Upper lobe of right lung (tissue), 1 donor: ENCODE results near the gene TMEM229A. TPM values are rescaled to one million over a fixed set of nuclear protein-coding genes. Genes with fewer than 3 reads are reported as not detected.
"Not testable (repeated sequence)": the region's sequence is repeated elsewhere in the genome, so short reads cannot be mapped to it uniquely, and the experiment has no call there.

Experiments used
- ATAC-seq: fragments of 200-7000 bp; cut with Tn5 transposase; one replicate; pipeline ENCODE4 v1.9.1; 2020; ENCODE audit warnings: mild to moderate bottlenecking, moderate library complexity
- DNase-seq: peaks from one replicate; pipeline ENCODE4 v3.0.0-alpha.2; 2020
- H3K27ac ChIP-seq: fragments of 200-600 bp; one replicate; pipeline ENCODE4 v1.8.0; 2022
- H3K27me3 ChIP-seq: fragments of 200-600 bp; one replicate; pipeline ENCODE4 v1.8.0; 2022; ENCODE audit warnings: mild to moderate bottlenecking
- H3K36me3 ChIP-seq: fragments of 200-600 bp; one replicate; pipeline ENCODE4 v1.8.0; 2022
- H3K4me1 ChIP-seq: fragments of 200-600 bp; one replicate; pipeline ENCODE4 v1.8.0; 2022
- H3K4me3 ChIP-seq: fragments of 200-600 bp; one replicate; pipeline ENCODE4 v1.8.0; 2022; ENCODE audit warnings: mild to moderate bottlenecking
- H3K9me3 ChIP-seq: fragments of 200-600 bp; one replicate; pipeline ENCODE4 v1.8.0; 2022
- CTCF ChIP-seq: fragments of 200-600 bp; IDR thresholded peaks from one replicate; pipeline ENCODE4 v1.8.0; 2022; ENCODE audit warnings: antibody characterized with exemption
- intact Hi-C: fragments of 100-400 bp; cut with DNase I; formaldehyde crosslinking; loops from one replicate; pipeline ENCODE4 v1.11.0; 2022
- long read RNA-seq: library from polyadenylated mRNA; unstranded; transcript quantifications from one replicate; pipeline ENCODE4 v2.0.0, GENCODE V29; 2021
- total RNA-seq: library from RNA; stranded (reverse); fragmentation: NEBNext Ultra II Directional; extraction: Animal tissue kit (Norgen Biotek cat#: 25700); gene quantifications from one replicate; pipeline ENCODE4 v1.2.1, GENCODE V29; 2021
- donor health status: DM: no; HTN: yes; CAD: no; lungs with severe emphysema.

Gene TMEM229A
- not detected for total RNA-seq
- long read RNA-seq, result 0 reads

- peaks cover 9% of the 10 kb centered on the region for H3K4me1 ChIP-seq
- TF ChIP-seq CTCF, result no peak
- H3K9me3 ChIP-seq, result no peaks in the 10 kb centered on the region
- H3K36me3 ChIP-seq, result no peaks in the 10 kb centered on the region
- intact Hi-C loops, result no loop called here
- peak; percentile 68 for DNase-seq
- ATAC-seq, result peak; percentile 77
- peaks cover 34% of the 10 kb centered on the region for H3K27me3 ChIP-seq
- peak within 1 kb of the TSS; percentile 43 for H3K4me3 ChIP-seq
- no peak within 1 kb of the TSS for H3K27ac ChIP-seq
Measured at GRCh38 chr7:124032369-124033094, at the start of gene TMEM229A. Gene TMEM229A (minus strand): TSS chr7:124033067. CDS start chr7:124033003, 64 bp downstream.

GRCh38 chr7:124082234-124082633, 49.4 kb upstream of the TMEM229A start:
- H3K9me3 ChIP-seq, H3K27ac ChIP-seq, H3K4me3 ChIP-seq, H3K36me3 ChIP-seq, H3K27me3 ChIP-seq, H3K4me1 ChIP-seq, DNase-seq, ATAC-seq, intact Hi-C loops: not testable (repeated sequence)

- Histone ChIP-seq H3K9me3 (no peaks in the 10 kb centered on the region), H3K4me3 (no peak overlapping the region), H3K27me3 (no peaks in the 10 kb centered on the region), H3K27ac (no peak overlapping the region), H3K4me1 (no peaks in the 10 kb centered on the region), H3K36me3 (no peaks in the 10 kb centered on the region)
- ATAC-seq (no peak), DNase-seq (no peak)
- no peak for TF ChIP-seq CTCF
- intact Hi-C loops, result no loop called here
Measured at GRCh38 chr7:124077546-124077945, 44.7 kb upstream of the TMEM229A start.

- intact Hi-C loops, result no loop called here
- TF ChIP-seq CTCF, result no peak
- Histone ChIP-seq H3K4me3 (no peak overlapping the region), H3K36me3 (no peaks in the 10 kb centered on the region), H3K27ac (no peak overlapping the region), H3K4me1 (no peaks in the 10 kb centered on the region), H3K27me3 (no peaks in the 10 kb centered on the region), H3K9me3 (no peaks in the 10 kb centered on the region)
- ATAC-seq, result no peak
- no peak for DNase-seq
Measured at GRCh38 chr7:124076841-124077240, 44.0 kb upstream of the TMEM229A start.

- no peaks in the 10 kb centered on the region for H3K36me3 ChIP-seq
- H3K4me3 ChIP-seq, result no peak overlapping the region
- H3K9me3 ChIP-seq, result no peaks in the 10 kb centered on the region
- DNase-seq, result no peak
- no peak for TF ChIP-seq CTCF
- H3K27me3 ChIP-seq, result no peaks in the 10 kb centered on the region
- ATAC-seq, result no peak
- no peaks in the 10 kb centered on the region for H3K4me1 ChIP-seq
- intact Hi-C loops, result no loop called here
- H3K27ac ChIP-seq, result no peak overlapping the region
Measured at GRCh38 chr7:124074007-124074406, 41.1 kb upstream of the TMEM229A start.

GRCh38 chr7:124073310-124073645, 40.4 kb upstream of the TMEM229A start:
- intact Hi-C loops, result no loop called here
- Histone ChIP-seq H3K27me3 (no peaks in the 10 kb centered on the region), H3K4me1 (no peaks in the 10 kb centered on the region), H3K4me3 (no peak overlapping the region), H3K9me3 (no peaks in the 10 kb centered on the region), H3K27ac (no peak overlapping the region), H3K36me3 (no peaks in the 10 kb centered on the region)
- DNase-seq (no peak), ATAC-seq (no peak)
- no peak for TF ChIP-seq CTCF
